Posterior vena cava (tissue), 2 donors: Measurements from ENCODE around the gene GXYLT1. TPM values are rescaled to one million over a fixed set of nuclear protein-coding genes. Genes with fewer than 3 reads are reported as not detected.
"Not testable (repeated sequence)": the region's sequence is repeated elsewhere in the genome, so short reads cannot be mapped to it uniquely, and the experiment has no call there.

Experiments used
- DNase-seq: peaks from one replicate; pipeline ENCODE4 v3.0.0-alpha.2; 2020; ENCODE audit warnings: low spot score
- intact Hi-C, 2 donors: fragments of 100-400 bp; cut with DNase I; formaldehyde crosslinking; loops; one replicate each; pipeline versions ENCODE4 v1.14.1 to v1.14.2; 2022 to 2023
- total RNA-seq, 2 donors: library from RNA; stranded (reverse); fragmentation: NEBNext Ultra II Directional; extraction: Animal tissue kit (Norgen Biotek cat#: 25700); gene quantifications; one replicate each; pipeline ENCODE4 v1.2.1, GENCODE V29; 2021
- donor health status: DM: yes; HTN: yes; CAD: no.
- donor health status: DM: yes; HTN: yes; CAD: no.

GXYLT1 gene
- total RNA-seq, 2 donors from 2014 or later, result 9.4 to 13.7 TPM

GRCh38 chr12:42118136-42118879 is 26.4 kb downstream of the GXYLT1 start:
- DNase-seq, result no peak
- intact Hi-C loops, result no loop called here

GRCh38 chr12:42109031-42109430 is 35.6 kb downstream of the GXYLT1 start:
- intact Hi-C loops, result no loop called here
- no peak for DNase-seq

- DNase-seq, intact Hi-C loops: not testable (repeated sequence)
These were observed 37.9 kb downstream of the GXYLT1 start for GRCh38 chr12:42106791-42107190.

GRCh38 chr12:42104784-42105183 is 39.9 kb downstream of the GXYLT1 start:
- DNase-seq, result no peak
- intact Hi-C loops, result no loop called here

- DNase-seq, result no peak
- intact Hi-C loops, result no loop called here
These were observed 40.6 kb downstream of the GXYLT1 start for GRCh38 chr12:42104087-42104486.

GRCh38 chr12:42103155-42103554 is 41.5 kb downstream of the GXYLT1 start:
- DNase-seq, result no peak
- intact Hi-C loops, result no loop called here

- DNase-seq, result no peak
- intact Hi-C loops, result no loop called here
These were observed 42.0 kb downstream of the GXYLT1 start for GRCh38 chr12:42102720-42103119.

- DNase-seq, result no peak
- intact Hi-C loops, result no loop called here
These were observed 45.2 kb downstream of the GXYLT1 start for GRCh38 chr12:42099433-42099832.

- intact Hi-C loops, result no loop called here
- no peak for DNase-seq
These were observed 46.7 kb downstream of the GXYLT1 start for GRCh38 chr12:42097971-42098370.

- intact Hi-C loops, result no loop called here
- DNase-seq, result no peak
These were observed 50.4 kb downstream of the GXYLT1 start for GRCh38 chr12:42094277-42094676.

GRCh38 chr12:42091769-42092168 is 52.9 kb downstream of the GXYLT1 start:
- DNase-seq, result no peak
- intact Hi-C loops, result no loop called here

- no peak for DNase-seq
- intact Hi-C loops, result no loop called here
These were observed 53.8 kb downstream of the GXYLT1 start for GRCh38 chr12:42090899-42091298.

- intact Hi-C loops, result no loop called here
- DNase-seq, result no peak
These were observed 58.6 kb downstream of the GXYLT1 start for GRCh38 chr12:42086031-42086430.

GRCh38 chr12:42085594-42085993 is 59.1 kb downstream of the GXYLT1 start:
- intact Hi-C loops, result no loop called here
- no peak for DNase-seq

- intact Hi-C loops, result no loop called here
These were observed 60.2 kb downstream of the GXYLT1 start for GRCh38 chr12:42084522-42084921.

GRCh38 chr12:42076976-42077375 is 67.7 kb downstream of the GXYLT1 start:
- no peak for DNase-seq

More at GRCh38 chr12:42084522-42084921, 60.2 kb downstream of the GXYLT1 start:
- DNase-seq, result no peak

GRCh38 chr12:42070036-42070435 is 74.6 kb downstream of the GXYLT1 start:
- intact Hi-C loops, result no loop called here
- DNase-seq, result no peak

More at GRCh38 chr12:42076976-42077375, 67.7 kb downstream of the GXYLT1 start:
- intact Hi-C loops, result no loop called here

- intact Hi-C loops, result no loop called here
- no peak for DNase-seq
These were observed 85.5 kb downstream of the GXYLT1 start for GRCh38 chr12:42059127-42059526.

- intact Hi-C loops, result loop anchor here in 1 of 2 donors (2.0 kb wide), 1 partner anchor 59 kb away; no protein-coding TSS in a partner anchor
- no peak for DNase-seq
These were observed 88.5 kb downstream of the GXYLT1 start for GRCh38 chr12:42056130-42056529.

GRCh38 chr12:42053456-42053855 is 91.2 kb downstream of the GXYLT1 start:
- intact Hi-C loops, result no loop called here
- no peak for DNase-seq

GRCh38 chr12:42048980-42049379 is 95.7 kb downstream of the GXYLT1 start:
- intact Hi-C loops, DNase-seq: not testable (repeated sequence)
